GM20000 (cell line): ENCODE data around the gene KCNG4.
A peak's percentile ranks its signal among the peaks of the same experiment; 100 is the strongest.

Experiments
- DNase-seq: peaks from one replicate; pipeline ENCODE4 v3.0.0; 2012; ENCODE audit warnings: low spot score
- CTCF ChIP-seq: IDR thresholded peaks from 2 replicates; pipeline ENCODE4 v1.5.1; 2012; ENCODE audit warnings: mild to moderate bottlenecking, control low read depth; ENCODE audit errors: extremely low read depth, missing control alignments

Gene KCNG4

GRCh38 chr16:84182680-84183571 lies 56.9 kb downstream of the KCNG4 start:
- DNase-seq = no peak
- TF ChIP-seq CTCF = no peak

DNA sequence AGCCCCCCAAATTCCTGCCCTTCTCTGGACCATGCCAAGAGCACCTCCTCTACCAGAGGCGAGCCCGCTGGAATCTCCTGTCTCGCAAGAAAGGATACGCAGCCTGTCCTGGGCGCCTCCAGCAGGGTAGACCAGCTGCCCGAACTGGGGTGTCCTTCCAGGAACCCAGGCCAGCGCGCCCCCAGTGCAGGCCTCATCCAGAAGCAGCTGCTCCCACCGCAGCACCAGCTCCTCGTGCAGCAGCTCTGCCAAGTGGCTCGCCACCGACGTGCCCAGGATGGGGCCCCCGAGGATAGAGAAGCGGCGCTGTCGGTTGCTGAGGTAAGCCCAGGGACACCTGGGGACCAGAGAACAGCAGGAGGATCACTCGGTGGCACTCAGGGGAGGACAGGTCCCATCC lies 57.7 kb downstream of the KCNG4 start:
- DNase-seq = peak; percentile 2
- no peak for TF ChIP-seq CTCF

GRCh38 chr16:84181144-84181915 lies 58.5 kb downstream of the KCNG4 start:
- TF ChIP-seq CTCF = no peak
- DNase-seq = no peak

DNA sequence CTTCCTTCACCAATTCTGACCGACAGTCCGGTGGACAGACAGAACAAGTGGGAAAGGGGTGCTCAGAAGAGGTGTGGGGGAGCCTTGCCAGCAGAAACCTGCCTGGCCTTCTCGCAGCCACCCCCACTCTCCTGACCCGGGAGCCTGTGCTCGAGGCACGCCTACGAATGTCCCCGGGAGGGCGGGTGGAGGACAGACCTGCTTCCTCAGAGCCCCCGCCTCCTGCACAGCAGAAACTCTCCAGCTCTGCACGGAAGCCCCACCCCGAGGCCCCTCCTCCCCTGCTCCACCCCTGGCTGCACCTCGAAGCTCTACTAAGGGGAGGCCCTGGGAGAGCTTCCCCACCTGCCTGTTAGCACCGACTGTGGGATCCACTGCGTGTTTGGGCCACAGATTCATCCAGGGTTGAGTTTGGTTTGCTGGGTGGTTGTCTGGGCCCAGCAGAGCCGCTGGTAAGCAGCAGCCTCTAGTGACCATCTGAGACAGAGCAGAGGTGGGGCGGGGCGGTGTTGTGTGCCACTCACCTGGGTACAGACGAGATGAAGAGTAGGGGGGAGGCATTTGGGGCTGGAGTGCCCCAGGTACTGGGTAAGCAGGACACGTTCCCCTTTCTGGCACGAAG lies 59.2 kb downstream of the KCNG4 start:
- DNase-seq = peak; percentile 11
- TF ChIP-seq CTCF = no peak

DNA sequence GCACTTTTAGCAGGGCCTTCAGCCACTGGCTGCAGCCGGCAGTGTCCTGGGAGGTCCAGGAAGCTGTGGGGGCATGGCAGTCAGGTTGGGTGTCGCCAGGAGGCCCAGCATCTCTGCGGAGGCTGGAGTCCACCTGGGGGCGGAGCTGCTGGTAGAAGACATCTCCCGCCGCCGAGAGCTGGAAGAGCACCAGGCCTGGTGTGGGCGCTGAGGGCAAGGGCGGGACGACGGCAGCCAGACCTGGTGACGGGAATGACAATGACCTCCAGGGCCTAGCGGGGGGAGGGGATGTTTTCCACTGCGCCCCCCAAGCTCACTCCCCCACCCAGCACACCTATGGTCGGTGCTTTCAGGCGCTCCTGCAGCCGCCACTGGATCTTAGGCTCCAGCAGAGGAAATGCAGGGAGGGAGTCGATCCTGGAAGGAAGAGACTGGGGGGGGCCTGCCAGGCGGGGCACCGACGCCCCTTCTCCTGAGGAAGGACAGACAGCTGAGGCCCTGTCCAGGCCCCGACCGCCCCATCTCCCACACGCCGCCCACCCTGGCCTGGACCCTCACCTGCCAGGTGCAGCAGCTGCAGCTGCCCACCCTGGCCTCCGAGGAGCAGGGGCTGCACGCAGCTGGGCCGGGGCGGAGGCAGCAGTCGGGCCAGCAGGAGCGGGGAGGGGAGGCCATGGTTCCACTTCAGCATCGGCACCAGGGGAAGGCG lies 60.0 kb downstream of the KCNG4 start:
- peak; percentile 12 for DNase-seq
- no peak for TF ChIP-seq CTCF

DNA sequence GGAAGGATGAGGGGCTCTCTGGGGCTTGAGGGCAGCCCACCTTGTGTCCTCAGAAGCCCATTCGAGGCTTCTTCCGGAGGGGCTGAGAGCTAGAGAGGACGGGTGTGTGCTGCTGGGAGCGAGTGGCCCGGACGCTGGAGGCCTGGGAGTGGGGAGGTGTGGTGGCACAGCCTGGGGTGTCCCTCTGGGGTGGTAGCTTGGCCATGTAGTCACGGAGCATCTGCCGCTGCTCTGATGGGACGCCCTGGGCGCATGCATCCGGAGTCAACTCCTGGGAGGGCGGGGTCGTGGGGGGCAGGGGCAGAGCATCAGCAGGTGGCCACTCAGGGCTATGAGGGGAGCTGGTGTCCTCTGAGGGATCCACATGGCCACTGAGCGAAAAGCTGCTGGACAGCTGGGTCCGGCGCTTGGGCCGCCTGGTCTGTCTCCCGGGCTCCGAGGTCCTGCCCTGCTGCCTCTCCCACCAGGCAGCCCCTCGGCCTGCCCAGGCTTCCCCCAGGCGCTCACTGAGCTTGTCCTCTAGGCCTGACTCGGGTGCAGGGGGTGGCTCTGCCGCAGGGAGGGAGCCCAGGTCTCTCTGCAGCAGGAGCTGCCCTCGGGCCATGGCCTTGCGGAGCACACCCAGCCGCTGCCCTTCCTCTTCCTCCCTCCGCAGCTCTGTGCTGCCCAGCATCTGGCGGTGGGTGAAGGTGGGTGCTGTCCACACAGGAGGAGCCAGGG lies 60.8 kb downstream of the KCNG4 start:
- TF ChIP-seq CTCF = no peak
- DNase-seq = no peak
